SHP77 (cell line): ENCODE results near the gene KLF6.

Experiments
- DNase-seq, 2 experiments: peaks; one replicate each; lab custom pipeline; 2025; lab: John Stamatoyannopoulos, UW

KLF6 gene

DNA sequence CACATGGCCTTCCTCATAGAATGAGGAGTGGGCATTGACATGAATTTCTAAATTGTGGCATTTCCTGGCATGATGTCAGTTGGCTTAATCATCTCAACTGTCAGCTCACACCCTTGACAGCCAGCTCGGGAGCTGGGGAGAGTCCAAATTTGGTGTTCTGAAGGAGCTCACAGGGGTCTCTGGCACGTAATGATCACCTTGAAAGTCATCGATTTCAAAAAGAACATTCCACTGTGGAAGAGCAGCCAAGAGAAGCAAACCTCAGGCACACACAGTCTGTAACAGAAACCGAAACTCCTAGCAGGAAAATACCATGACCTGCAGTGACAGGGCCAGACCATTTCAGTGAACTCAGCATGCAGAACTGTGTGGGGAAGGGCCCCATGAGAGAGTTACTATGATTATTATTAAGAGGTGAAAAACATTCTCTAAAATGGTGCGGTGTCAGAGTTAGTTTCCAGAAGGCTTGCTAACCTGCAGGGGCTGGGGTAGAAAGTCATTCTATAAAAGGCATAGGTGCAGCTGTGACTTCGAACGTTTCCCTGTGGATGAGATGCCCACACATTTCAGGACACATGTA is 26.4 kb upstream of the KLF6 start:
- DNase-seq, result no peak

DNA sequence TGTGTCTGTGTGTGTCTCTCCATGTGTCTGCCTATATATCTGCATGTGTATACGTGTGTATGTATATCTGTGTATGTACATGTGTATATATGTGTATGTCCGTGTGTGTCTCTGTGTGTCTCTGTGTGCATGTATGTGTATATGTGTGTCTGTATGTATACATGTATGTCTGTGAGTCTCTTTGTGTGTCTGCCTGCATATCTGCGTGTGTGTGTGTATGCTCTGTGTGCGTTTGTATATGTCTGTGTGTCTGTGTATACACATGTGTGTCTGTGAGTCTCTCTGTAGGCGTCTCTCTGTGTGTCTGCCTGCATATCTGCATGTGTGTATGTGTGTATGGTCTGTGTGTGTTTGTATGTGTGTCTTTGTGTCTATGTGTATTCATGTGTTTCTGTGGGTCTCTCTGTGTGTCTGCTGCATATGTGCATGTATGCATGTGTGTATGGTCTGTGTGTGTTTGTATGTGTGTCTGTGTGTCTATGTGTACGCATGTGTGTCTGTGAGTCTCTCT is 23.7 kb upstream of the KLF6 start:
- no peak for DNase-seq

DNA sequence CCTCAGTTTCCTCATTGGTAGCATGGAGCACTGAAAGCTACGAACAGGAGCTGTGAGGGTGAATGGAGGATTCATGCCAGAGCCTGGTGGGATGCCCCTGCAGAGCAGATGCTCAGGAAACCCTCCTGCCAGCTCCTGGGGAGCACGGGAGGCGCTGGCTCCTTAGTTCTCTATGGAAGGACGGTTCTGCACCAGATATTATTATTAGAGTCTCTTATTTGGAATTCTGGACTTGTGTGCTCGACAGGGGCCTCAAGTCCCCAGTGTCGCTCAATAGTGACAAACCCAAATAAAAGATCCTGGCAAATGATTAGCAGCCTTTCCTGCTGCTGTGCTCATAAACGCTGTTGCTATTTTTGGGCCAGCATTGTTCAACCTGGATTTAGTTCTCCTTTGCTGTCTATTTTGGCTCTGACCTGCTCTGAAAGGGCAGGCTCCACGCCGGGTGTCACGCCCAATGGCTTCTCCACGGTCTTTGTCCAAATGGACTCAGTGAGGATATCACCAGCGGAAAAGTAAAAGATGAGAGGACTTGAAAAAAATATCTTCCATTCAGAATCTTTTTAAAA is 23.0 kb upstream of the KLF6 start:
- no peak for DNase-seq

DNA sequence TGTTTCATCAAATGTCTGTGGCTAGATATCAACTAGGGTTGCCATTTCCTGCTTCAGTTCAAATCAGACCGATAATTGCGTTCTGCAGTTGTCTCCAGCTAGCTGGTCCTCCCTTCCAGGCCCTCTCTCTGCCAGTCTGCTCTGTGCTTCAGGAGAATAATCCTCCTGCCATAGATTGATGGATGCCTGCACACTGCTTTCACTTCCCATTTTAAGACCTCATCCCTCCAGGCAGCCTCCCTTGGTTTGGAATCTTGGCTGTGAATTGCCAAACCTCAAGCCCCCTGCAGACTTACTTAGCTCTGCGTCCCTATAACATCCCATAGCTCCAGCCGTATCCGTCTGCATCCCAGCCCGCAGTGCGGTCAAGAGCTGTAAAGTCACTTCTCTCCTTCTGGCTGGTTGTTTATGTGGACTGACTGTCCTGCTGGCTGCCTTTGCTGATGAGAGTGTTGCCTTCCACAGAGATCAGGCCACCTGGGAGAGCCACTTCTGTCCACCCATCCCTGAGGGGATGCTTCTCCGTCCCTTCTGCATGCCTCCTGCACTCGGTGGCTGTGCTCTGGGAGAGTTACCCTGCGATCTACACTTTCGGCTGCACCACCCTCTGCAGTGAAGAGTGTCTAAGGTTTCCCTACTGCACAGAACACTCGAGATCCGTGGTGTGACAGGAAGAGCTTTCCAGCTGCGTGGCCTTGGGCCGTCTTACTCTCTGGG is 22.4 kb upstream of the KLF6 start:
- DNase-seq, result peak; percentile 26 to 36

DNA sequence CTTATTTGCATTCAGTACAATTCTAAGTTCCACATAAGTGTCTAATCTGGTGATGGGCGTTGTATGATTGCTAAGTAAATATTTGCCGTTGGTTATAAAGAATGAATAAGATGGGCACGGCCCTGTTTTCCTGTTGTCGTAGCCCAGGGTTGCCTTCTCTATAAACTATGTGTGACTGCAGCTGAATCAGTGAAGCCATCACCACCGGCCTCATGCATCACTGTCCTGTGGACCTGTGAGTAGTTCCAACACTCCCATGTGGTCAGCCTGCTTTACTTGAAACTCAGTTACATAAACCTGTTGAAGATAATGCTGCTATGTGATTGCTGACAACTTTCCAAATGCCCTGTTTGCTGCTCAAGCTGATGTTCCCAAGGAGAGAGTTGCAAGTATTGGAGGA is 21.6 kb upstream of the KLF6 start:
- no peak for DNase-seq

DNA sequence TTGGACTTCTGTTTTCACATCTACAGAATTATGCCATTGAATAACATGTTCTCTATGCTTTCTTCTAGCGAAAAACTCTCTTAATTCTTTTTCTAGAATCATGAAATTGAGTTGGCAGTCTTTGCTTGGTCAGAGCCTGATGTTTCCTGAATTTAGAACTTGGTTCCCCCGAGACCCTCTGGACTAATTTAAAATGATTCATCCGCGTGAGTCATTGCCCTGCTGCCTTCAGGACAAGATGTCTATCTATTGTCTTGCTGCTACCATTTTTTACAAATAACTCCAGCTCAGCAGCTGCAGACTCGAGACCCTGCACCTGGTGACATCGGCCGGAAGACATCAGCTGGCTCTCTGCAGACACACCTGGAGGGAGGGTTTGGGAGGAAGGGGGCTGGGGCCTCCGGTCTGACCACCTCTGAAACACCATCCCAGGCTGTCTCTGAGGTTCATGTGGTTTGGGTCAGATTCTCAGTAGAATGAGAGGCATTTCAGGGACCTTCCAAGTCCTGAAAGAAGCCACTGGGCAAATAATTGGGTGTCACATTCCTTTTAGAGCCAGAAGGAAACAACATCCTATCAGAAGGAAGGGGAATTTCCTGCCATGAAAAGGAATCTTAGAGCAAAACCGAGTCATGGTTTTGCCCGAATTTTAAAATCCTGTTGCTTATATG is 20.9 kb upstream of the KLF6 start:
- peak; percentile 56 to 77 for DNase-seq

DNA sequence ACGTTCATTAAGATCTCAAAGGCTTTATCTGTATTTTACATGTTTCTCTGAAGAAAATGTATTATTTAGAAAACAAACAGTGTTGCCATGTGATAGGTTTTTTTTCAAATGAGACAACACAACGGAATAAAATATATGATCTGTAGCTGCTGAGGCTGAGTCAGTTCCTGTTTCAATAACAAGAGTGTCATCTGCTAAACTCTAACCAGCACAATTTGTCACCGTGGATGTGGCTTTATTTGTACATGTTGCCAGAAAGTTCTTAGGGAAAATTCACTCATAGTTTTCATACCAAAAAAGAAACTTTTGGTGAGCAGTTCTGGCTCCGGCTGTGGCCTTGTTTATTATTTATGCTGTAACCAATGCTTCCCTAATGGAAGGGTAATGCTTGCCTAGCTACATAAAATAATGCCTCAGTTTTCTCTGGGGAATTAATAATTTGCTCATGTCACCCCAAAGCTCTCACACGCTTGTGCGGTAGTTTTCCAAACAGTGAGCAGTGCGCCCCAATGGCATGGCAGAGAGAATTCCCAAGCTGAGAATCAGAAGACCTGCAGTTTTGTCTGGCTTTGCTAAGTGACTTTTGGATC is 20.3 kb upstream of the KLF6 start:
- no peak for DNase-seq

DNA sequence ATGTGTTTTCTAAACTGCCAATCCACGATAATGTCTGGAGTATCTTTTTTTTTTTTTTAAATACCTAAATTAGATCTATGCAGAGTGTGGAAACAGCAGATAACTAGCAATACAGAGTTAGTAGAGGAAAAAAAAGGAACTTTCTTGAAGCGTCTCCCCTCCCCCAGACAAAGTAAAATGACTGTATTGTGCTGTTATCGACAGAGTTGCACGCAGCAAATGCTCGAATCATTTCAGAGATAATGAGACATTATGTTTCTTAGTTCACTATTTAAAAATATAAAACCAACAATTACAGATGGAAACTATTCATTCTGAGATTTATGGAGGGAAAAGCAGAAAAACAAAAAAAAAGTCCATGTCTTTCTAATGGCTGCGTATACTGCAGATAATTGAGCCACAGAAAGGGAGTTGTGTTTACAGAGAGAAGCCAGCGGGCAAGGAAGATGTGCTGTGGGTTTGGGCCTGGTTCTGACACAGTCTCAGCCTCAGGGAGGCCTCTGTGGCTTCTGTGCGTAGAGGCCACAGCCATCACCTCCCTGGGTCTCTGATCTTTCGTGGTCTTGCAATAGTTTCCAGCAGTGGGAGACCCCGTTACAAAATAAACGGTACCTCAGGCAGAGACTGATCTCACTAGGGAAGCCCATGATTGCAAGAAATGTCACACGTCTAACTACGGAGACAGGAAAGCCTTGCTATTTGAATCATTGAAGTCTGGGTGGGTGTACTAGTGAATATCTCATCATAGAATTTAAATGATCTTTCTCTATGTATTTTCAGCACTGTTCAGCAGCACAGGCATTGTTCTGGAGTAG is 19.1 kb upstream of the KLF6 start:
- DNase-seq, result no peak

DNA sequence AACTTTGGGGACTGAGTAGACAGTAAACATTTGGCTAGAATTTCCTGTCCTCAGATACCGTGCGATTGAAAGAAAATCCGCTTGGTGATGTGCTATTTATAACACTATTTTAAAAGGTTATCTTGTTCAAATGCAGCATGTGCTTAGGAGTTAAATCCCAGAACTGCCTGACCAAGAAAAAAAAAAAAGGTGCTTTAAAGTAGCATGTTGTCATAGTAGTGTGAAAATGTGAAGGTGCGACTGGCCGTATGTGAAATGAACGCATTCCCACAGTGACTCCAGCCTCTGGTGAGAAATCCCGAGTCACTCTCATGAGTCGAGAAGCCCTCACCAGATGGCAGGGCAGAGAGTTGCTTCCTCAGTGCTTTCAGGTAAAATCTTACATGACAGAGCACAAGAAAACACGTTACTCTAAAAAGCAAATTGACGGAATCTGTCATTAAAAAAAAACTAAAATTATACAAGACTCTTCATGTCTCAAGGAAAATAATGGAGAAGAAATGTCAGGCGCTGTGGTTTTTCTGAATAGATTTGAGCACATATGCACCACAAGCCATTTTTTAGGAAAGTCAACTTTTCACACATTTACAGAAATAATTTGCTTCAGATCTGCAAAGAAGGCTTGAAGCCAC is 18.4 kb upstream of the KLF6 start:
- DNase-seq, result no peak

DNA sequence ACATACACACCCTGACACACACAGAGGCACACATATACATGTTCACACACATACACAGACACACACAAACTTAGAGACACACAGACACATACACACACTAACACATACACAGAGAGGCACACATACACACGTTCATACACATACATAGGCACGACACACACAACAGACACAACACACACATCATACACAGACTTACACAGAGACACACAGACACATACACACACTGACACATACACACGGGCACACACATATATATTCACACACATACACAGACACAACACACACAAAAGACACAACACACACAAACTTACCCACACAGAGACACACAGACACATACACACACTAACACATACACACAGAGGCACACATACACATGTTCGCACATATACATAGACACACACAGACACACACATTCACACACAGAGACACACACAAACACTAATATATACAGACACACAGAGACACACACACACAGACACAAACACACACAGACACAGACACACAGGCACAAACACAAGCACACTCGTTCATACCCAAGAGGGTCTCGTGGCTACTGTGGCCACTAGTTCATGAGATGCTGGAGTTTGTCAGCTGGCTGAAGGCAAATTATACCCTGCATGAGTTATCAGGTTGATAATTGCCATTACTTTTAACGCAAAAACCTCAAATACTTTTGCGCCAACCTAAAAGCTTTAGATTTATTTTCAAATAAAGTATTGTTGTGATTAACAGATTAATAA is 17.7 kb upstream of the KLF6 start:
- DNase-seq, result no peak

DNA sequence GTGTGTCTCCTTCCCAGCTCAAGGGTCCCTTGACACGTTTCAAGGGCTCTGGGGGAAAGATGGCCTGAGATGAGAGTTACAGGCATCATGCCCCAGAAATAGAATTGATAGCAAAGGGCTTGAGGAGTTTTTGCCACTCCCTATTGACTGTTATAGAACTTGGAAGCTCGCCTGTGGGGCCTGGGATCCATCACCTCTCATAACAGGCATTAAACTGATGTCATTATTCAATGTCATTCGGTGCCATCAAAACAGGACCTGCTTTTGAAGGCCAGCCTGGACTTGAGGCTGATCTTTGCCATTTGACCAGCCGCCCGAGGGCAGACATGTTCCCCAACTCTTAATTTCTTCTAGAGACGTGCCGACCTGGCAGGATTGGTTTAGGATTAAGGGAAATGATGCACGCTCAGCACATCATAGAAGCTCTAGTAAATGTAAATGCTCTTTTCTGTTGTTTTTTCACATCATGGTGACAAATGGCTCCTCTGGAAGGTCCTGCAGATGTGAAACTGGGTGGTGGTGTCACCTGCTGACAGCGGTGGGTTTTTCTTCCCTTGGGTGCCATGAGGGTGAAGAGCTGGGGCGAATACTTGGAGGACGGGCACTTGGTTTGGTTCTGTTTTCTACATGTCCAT is 16.7 kb upstream of the KLF6 start:
- DNase-seq, result no peak

DNA sequence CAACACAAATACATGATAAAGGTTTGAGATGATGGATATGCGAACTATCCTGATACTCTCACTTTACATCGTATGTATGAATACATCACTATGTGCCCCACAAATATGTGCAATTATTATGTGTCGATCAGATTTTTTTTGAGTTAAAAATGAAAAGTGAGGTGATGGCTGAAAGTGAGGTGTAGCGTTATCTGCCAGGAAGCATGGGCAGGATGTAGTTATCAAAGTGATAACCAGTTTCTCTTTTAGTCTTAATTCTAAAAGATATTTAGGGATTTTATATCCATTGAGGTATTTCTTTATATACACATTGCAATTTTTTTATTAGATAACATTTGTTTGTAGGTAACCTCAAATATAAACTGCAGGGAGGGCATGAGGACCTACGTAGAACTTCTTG is 15.6 kb upstream of the KLF6 start:
- no peak for DNase-seq

DNA sequence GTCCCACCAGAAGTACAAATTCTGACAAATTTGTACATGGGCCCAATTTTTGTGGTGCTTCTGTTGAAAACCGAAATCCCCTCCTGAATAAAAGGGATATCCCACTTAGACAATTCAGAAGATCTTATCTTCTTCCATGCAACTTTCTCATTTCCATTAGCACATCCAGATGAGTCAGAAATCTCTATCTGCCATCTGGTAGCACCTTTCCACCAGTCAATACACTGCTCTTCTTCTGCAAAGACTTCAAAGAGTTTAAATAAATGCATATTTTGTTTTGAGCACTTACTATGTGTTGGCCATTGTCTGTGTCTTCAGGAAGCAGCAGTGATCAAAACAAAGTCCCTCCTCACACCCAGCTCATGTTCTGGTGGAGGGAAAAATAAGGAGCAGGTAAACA is 12.7 kb upstream of the KLF6 start:
- DNase-seq, result no peak

DNA sequence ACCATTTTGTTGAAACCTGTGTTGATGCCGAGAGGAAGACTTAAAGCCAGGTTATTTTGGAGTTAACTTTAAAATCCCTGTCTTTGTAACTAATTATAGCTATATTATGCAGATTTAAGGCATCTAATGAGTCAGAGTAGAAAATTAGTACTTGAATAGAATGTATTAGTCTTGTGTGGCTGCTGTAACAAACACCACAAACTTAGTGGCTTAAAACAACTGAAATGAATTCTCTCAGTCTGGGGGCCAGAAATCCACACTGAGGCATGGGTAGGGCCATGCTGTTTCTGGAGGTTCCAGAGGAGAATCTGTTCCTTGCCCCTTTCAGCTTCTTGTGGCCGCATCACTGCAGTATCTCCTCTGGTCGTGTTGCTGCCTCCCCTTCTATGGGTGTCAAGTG is 8.5 kb upstream of the KLF6 start:
- no peak for DNase-seq

DNA sequence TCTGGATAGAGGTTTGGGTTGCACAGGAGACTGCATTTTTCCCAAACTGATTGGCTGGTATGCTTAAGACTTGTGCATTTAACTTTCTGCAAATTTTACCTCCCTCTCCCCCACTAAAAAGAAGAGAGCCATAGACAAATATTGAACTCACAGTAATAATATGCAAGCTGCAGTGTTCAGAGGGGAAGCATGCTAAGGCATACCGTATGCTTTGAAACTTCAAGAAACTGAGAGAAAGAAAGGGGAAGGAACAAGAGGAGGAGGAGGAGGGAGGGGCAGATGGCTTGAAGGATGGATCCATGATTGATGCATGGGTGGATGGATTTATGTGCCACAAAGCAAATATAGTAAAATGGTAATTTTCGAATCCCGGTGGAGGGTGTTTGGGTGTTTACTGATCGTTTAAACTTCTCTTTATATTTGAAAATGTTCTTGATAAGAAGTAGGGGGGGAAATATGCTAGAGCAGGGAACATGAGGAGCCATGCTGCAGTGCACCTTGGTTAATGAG is 7.8 kb upstream of the KLF6 start:
- DNase-seq, result no peak

DNA sequence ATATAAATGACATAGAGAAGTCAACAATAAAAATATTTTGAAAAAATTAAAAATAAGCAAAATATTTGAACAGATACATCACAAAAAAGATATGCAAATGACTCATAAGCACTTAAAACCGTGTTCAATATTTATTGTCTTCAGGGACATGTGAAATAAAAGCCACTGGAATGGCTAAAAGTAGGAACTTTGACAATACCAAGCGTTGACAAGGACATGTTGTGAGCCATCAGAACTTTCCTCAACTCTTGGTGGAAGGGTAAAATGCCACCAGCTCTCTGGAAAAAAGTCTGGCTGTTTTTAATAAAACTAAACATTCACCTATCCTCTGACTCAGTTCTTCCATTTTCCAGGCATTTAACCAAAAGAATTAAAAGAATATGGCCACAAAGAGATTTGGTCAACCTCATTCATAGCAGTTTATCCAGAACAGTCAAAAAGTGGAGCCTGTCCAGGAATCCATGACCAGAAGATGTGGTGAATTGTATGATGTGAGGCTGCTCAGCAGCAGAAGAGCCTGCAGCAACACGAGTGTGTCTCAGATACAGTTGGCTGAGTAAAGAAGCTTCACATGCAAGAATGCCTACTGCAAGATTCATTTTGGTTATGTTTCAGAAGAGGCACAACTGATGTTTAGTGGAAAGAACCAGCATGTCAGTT is 7.1 kb upstream of the KLF6 start:
- DNase-seq, result no peak

DNA sequence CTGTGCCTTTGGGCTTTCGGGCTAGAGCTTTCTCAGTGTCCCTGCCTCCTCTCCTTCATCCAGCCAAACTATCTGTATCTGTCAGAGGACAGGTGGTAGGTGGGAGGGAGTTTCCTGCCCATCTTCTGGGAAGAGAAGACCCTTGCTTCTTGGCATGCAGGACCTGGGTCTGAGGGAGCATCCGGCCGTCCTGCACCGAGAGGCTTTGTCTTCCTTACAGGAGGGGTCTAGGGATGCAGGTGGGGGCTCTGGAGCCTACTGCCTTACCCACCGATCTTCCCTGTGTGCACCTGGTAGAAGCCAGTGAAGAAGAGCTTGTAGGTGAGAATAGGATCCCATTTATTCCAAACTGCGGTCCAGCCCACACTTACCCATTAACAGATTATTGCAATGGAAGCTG is 5.8 kb upstream of the KLF6 start:
- no peak for DNase-seq

DNA sequence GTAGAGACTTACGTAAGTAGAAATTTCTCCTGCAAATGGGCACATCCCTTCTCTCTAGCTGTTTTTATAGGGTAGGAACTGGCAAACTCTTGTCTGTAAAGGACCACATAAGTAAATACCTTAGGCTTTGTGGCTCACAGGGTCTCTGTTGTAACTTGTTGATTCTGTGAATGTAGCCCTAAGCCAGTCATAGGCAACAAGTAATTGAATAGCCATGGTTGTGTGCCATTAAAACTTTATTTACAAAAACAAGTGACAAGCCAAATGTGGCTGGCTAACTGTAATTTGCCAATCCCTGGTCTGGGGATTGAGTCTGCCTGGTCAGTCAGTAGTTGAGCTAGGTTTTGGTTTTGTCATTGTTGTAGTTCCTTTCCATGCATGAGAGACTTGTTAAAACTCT is 5.3 kb upstream of the KLF6 start:
- DNase-seq, result no peak

DNA sequence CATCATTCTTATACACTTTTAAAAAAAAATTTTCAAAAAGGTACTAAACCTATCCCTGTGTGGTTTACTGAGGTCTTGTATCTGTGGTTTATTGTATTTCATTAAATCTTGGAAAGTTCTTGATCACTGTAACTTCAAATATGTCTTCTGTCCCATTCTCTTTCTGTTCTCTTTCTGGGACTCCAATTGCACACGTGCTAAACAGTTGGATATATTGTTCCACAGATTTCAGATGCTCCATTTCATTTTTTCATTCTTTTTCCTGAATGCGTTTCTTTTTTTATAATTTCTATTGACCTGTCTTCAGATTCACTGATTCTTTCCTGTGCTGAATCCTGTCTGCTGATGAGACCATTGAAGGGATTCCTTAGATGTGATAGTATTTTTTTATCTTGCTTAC is 4.6 kb upstream of the KLF6 start:
- no peak for DNase-seq
